Measurements from ENCODE around the gene LRRFIP1.

LRRFIP1 gene

DNA sequence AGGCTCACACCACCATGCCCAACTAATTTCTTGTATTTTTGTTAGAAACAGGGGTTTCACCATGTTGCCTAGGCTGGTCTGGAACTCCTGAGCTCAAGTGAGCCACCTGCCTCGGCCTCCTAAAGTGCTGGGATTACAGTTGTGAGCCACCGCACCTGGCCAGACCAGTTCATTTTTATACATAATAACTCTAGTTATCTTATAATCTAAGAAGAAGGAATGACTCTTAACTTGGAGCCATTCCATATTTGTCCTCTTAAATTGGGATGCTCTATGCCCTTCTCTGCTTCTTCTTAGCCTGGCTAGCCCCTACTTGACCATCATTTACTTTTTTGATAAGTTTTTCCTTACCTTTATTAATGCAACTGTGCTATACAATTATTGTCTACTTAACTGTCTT is 174.1 kb downstream of the LRRFIP1 start:
- in situ Hi-C loops (cut with MboI; ENCODE audit: low sequenced_read_pairs, unreplicated experiment), result no loop called here
- TF ChIP-seq, protein P1, sequence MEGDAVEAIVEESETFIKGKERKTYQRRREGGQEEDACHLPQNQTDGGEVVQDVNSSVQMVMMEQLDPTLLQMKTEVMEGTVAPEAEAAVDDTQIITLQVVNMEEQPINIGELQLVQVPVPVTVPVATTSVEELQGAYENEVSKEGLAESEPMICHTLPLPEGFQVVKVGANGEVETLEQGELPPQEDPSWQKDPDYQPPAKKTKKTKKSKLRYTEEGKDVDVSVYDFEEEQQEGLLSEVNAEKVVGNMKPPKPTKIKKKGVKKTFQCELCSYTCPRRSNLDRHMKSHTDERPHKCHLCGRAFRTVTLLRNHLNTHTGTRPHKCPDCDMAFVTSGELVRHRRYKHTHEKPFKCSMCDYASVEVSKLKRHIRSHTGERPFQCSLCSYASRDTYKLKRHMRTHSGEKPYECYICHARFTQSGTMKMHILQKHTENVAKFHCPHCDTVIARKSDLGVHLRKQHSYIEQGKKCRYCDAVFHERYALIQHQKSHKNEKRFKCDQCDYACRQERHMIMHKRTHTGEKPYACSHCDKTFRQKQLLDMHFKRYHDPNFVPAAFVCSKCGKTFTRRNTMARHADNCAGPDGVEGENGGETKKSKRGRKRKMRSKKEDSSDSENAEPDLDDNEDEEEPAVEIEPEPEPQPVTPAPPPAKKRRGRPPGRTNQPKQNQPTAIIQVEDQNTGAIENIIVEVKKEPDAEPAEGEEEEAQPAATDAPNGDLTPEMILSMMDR (IDR thresholded peaks at IDR 0.05; ENCODE audit: borderline replicate concordance, control extremely low read depth, extremely low read depth, insufficient read depth, missing control alignments), result no peak
- DNase-seq (ENCODE audit: low spot score), result no peak

DNA sequence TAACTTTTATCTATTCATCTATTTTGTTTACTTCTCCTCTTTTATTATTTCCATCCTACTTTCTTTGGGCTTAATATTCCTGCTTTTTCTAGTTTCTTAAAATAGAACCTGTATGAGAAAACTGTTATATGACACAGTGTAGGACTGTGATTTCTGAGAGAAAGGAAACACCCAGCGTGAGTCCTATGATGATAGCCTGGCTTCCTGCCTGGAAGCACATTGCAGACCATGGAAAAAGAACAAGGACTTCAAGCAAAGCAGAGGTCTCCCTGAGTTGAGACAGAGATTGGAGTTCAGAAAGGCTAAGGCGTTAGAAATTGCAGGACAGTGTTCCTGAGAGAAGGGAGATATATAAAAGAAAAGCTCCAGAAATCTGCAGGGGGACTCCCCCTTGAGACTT is 178.9 kb downstream of the LRRFIP1 start:
- in situ Hi-C loops (cut with MboI; ENCODE audit: low sequenced_read_pairs, unreplicated experiment), result no loop called here
- no peak for DNase-seq (ENCODE audit: low spot score)
- TF ChIP-seq, protein P1 (IDR thresholded peaks at IDR 0.05; ENCODE audit: borderline replicate concordance, control extremely low read depth, extremely low read depth, insufficient read depth, missing control alignments), result no peak

DNA sequence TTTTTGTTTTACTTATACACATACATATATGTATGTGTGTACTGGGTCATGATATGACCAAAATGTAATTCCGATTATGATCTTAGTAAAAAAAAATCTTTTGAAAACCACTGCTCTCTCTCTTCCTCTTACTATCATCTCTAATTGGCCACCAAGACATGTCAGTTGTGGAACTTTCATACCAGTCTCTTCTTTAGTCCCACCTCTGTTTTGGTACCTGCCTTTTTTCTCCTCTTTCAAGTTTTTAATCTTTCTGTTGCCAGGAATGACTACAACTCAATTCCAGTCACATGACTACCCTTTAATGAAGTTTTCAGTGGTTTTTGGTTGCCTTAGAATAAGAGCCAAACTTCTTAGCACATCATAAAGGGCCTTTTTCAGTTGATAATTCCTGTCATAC is 188.2 kb downstream of the LRRFIP1 start:
- in situ Hi-C loops (cut with MboI; ENCODE audit: low sequenced_read_pairs, unreplicated experiment), result no loop called here
- no peak for DNase-seq (ENCODE audit: low spot score)
- TF ChIP-seq, protein P1 (IDR thresholded peaks at IDR 0.05; ENCODE audit: borderline replicate concordance, control extremely low read depth, extremely low read depth, insufficient read depth, missing control alignments), result no peak

DNA sequence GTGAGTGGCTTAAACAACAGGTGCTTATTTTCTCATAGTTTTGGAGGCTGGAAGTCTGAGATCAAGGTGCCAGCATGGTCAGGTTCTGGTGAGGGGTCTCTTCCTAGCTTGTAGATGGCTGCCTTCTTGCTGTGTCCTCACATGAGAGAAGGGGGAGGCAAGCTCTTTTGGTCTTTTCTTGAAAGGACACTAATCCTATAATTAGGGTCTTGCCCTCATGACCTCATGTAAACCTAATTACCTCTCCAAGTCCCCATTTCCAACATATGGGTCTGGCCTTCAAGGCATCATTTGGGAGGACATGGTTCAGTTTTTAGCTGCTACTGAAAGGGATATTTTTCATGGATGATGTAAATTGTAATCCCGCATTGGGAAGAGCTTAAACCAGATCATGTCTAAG is 189.1 kb downstream of the LRRFIP1 start:
- in situ Hi-C loops (cut with MboI; ENCODE audit: low sequenced_read_pairs, unreplicated experiment), result no loop called here
- DNase-seq (ENCODE audit: low spot score), result no peak
- TF ChIP-seq, protein P1 (IDR thresholded peaks at IDR 0.05; ENCODE audit: borderline replicate concordance, control extremely low read depth, extremely low read depth, insufficient read depth, missing control alignments), result no peak

DNA sequence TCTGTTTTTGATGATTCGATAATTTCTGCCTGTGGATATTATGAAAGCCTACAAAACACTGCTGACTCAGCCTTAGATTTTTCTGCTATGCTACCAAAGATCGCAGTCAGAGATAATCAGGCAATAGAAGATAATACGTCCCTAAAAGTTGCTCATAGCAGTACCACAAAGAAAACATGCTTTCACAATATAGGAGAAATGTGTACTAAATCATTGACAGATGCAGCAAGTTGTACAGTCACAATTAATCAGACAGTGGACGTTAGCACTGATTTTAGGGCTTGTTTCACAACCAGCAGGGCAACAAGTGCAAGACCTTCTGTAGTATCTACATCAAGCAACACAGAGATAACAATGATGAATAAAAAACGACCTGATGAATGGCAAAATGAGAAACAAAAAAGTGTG is 190.7 kb downstream of the LRRFIP1 start:
- TF ChIP-seq, protein P1 (IDR thresholded peaks at IDR 0.05; ENCODE audit: borderline replicate concordance, control extremely low read depth, extremely low read depth, insufficient read depth, missing control alignments), result no peak
- in situ Hi-C loops (cut with MboI; ENCODE audit: low sequenced_read_pairs, unreplicated experiment), result no loop called here
- no peak for DNase-seq (ENCODE audit: low spot score)

DNA sequence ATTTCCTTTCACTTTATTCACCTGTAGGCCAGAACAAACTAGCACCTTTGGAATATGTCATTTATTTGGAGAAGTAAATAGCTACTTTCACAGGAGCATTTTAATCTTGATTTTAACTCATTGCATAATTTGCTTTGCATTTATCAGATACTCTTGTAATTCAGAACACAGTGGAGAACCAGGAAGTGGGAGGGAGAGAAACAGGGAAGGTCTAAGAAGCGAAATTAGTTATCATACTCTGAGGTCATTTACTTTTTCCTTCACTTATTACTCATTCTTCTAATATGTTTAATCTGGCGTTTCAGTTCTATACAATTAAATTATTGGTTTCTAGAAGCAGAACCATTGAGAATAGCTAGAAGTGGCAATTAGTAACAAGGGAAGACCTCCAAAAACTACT is 191.8 kb downstream of the LRRFIP1 start:
- TF ChIP-seq, protein P1 (IDR thresholded peaks at IDR 0.05; ENCODE audit: borderline replicate concordance, control extremely low read depth, extremely low read depth, insufficient read depth, missing control alignments), result no peak

DNA sequence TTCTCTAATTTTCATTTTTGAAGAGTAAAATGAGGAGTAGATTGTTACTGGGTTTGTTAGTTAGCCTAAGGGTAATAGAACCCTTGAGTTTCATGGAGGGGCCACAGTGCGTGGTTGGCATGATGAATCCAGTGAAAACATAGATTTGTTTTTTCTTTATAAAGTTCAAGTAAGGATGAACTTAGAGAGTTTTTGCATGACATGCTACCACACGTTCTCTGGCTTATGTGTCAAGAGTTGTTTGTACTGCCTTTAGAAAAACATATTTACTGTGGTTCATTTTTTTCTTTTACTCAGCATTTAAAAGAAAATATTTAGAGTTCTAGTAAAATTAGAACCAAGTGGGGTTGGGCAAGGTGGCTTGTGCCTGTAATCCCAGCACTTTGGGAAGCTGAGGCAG is 193.0 kb downstream of the LRRFIP1 start:
- in situ Hi-C loops (cut with MboI; ENCODE audit: low sequenced_read_pairs, unreplicated experiment), result no loop called here
- DNase-seq (ENCODE audit: low spot score), result no peak
- TF ChIP-seq, protein P1 (IDR thresholded peaks at IDR 0.05; ENCODE audit: borderline replicate concordance, control extremely low read depth, extremely low read depth, insufficient read depth, missing control alignments), result no peak

More for the DNA sequence above, 191.8 kb downstream of the LRRFIP1 start:
- DNase-seq (ENCODE audit: low spot score), result no peak
- in situ Hi-C loops (cut with MboI; ENCODE audit: low sequenced_read_pairs, unreplicated experiment), result no loop called here
